Midbrain (tissue), 1 donor: Measurements from ENCODE around the gene RNPS1.
"Not testable (repeated sequence)": the region's sequence is repeated elsewhere in the genome, so short reads cannot be mapped to it uniquely, and the experiment has no call there.

ENCODE experiments used
- DNase-seq: peaks from one replicate; lab custom pipeline; 2025; lab: John Stamatoyannopoulos, UW

RNPS1 gene

DNA sequence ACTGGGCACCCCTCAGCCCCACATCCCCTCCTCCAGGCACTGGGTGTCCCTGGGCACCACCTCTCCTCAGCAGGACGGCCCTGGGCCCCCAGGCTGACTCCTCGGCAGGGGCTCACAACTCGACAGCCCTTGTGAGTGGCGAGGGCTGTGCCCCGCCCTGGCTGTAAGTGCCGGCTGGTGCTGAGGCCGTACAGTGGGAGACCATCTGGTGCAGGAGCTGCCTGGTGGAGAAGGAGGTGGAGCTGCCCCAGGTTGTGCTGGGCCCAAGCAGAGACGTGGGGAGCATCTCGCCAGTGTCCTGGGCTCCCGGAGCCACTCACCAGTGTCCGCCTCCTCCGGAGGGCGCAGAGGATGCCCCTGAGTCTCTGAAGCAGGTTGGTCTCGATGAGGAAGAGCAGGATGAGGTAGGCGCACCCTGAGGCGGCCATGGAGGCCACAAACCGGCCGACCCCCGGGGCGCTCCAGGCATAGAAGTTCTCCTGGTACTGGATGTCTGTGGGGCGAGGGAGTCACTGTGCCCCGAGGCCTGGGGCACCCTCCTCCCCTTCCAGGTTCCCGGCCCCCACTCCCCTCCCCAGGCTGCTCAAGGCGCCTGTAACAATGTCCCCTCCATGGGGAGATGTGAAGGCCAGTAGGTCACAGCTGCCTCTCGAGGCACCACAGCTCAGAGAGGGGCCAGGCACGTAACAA lies 15.1 kb upstream of the RNPS1 start:
- DNase-seq: no peak

DNA sequence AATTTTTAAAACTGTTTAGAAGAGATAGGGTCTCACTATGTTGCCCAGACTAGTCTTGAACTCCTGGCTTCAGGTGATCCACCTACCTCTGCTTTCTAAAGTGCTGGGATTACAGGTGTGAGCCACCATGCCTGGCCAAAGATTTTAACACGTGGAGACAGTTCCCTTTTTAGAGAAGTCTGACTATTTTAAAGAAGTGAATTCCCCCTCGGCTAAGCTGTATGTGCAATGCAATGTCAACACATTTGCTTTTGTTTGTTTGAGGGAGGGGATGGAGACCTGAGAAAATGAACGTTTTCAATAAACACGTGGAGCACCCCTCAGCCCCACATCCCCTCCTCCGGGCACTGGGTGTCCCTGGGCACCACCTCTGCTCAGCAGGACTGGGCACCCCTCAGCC lies 14.3 kb upstream of the RNPS1 start:
- no peak for DNase-seq

DNA sequence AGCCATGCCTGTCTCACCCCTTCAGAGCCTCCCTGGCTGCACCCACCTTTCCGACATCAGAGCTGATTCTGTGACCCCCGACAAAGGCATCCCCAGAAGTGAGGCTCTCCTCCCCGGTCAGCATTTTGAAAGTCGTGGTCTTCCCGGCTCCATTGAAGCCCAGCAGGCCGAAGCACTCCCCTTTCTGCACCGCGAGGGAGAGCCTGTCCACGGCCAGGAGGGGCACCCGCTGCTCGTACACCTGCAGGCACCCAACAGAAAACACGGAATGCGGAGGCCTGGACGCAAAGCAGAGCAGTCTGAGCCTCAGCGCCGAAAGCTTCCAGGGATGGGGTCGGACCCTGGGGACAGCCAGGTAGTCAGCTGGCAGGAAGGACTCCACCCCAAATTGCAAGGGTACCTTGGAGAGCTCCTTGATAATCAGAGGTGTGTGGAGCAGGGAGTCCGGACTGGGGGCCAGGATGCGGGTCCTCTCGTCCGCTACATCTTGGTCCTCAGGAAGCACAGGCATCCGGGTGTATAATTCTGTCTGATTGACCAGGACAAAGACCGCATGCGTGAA lies 13.1 kb upstream of the RNPS1 start:
- no peak for DNase-seq

DNA sequence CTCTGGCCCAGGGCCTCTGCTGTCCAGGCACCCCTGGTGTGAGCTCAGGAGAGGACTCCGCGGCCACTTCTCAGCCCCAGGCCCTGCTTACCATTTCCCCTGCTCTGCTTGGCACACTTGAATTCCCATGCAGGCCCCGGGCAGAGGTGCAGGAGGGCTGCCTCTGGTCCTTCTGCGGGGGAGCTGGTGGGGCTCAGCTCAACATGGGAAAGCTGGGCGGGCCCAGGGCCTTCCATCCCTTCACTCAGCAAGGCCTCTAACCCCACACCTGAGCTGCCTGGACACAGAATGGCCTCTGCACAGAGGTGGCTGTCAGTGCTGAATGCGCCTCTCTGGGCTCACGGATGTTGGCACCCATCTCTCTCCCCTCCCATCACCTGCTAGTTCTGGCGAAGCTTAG lies 12.5 kb upstream of the RNPS1 start:
- DNase-seq: no peak

DNA sequence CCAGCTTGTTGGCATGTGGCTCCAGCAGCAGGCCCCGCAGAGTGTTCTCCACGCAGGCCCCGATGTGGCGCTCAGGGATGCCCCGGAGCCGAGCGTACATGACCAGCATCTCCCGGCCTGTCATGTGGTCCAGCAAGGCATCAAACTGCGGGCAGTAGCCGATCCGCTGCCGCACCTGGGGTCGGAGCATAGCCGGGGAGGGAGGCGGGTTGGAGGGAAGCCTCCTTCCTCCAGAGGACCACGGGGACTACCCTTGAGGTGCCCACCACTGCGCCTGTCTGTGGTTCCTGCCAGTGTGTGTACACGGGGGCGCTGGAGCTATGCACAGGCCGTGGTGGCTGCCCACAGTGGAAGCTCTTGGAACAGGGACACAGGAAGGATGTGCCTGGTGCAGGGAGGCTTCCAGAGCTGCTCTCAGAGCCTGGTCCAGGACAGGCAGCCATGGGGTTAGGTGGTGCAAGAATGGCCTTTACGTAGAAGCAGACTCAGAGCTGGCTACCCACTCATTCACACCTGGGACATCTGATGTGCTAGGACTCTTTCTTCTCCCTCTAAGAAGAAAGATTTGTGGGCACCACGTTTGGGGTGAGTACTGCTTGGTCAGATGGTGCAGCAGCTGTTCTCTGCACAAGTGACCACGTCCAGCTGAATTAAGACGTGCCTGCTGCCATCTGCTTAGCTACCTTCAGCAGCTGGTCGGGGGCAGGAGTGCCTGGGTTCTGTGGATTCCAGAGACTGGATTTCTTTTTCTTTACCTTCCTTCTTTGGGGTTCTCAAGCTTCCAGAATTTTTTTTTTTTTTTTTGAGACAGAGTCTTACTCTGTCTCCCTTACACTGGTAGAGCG lies 11.3 kb upstream of the RNPS1 start:
- DNase-seq: no peak

DNA sequence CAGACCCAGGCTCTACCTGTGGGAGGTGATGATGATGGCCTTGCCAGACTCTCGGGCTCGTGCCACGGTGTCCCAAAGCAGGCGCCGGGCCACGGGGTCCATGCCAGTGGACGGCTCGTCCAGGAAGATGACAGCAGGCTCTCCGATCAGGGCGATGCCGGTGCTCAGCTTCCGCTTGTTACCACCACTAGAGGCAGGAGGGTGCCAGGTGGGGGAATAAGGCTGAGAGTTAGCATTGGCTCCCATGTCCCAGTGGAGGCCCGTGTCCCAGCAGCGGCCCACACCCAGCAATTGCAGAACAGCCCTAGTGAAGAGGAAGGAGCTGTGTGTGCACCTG lies 10.3 kb upstream of the RNPS1 start:
- DNase-seq: no peak

DNA sequence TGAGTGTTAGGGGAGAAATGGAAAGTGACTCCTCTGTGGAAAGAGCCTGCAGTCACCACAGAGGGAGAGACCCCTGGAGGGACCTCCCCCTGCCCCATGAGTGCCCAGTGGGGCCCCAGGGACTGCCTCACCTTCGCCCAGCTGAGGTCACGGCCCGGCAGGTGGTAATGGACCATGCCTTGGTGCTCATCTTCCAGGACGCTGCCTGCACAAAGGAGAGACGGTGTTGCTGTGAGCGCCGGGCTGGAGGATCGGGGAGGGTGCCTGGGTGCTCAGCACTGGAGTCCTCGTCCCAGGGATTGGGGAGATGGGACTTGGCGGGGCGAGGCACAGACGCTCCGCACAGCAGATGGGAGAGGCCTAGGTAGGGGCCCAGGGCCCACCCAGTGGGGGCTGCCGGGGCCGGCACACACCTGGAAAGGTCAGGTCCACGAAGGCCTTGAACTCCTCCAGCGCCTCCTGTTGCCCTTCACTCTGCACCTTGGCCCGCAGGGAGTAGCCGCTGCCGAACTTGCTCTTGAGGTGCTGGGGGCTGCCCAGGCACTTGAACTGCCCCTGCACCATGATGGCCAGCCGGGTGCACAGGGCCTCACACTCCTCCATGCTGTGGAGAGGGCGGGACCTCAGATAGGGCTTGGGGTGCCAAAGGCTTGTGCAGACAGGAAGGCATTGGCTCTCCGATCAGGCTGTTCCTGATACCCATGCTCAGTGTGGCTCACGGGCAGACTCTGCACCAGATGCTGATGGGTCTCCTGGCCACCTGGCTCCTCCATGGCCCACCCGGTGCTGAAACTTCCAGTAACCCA lies 9.7 kb upstream of the RNPS1 start:
- DNase-seq: no peak

DNA sequence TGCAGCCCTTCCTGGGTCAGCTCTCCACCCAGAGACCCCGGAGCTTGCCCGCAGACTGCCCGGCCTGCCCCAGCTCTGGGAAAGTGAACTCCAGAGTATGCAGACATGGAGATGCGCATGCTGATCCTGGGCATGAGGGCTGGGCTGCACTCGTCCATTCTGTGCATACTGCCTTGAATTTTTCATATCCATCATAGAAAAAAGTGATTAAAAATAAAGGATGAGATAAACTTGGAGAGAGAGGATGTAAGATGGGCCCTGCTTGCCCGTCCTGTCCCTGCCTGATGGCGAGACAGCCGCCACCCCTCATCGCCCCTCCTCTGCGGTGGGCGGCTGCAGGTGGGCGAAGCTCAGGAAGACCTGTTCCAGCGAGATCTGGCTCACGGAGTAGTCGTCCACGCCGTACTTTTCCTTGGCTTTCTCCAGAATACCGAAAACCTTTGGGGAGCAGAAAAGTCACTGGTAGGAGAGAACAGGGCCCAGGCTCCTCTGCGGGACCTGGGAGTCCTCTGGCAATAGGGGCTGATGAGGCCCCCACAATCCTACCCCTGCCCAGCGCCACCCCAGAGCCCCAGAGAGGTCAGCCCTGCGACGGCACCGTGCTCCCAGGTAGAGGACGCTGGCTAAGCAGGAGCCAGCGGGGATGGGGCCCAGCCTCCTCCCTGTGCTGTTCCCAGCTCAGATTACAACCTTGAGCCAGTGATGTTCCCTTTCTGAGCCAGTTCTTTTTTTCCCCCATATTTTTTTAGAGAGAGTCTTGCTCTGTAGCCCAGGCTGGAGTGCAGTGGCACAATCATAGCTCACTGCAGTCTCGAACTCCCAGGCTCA lies 8.7 kb upstream of the RNPS1 start:
- no peak for DNase-seq

DNA sequence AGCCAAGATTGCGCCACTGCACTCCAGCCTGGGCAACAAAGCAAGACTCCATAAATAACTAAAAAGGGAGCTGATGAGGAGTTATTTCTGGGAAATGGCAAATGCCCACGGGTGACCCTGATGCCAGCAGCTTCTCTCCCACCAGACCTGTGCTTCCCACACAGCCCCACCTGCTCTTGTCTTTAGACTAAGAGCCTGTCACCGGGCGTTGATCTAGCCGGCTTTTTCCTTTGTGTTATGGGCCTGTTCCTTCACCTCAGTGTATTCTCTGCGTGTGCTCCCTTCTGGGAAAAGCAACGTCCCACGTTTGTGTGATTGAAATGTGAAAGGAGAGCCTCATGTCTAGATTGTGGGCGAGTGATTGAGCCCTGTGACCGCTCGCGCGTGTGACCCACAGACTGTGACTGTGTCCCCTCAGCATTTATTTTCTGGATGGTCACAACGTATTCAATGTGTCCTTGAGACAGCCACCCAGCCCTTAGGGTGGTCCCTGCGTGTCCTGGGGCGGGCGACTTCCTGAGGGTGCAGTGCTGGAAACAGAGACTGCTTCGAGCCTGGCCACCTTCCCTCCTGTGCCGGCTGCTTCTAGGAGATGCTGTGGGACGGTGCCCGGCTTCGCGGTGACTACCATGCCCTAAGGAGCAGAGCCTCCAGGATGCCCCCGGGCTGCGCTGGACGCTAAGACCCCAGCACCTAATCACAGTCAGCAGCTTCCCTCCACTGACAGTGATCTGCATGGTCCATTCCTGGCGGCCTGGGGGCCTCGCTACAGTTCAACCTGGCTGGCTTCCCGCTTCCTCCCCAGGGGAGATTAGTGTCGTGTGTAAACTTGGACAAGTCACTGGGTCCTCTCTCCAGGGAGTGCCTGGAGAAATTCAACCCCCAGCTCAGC lies 7.8 kb upstream of the RNPS1 start:
- peak; percentile 0 for DNase-seq

DNA sequence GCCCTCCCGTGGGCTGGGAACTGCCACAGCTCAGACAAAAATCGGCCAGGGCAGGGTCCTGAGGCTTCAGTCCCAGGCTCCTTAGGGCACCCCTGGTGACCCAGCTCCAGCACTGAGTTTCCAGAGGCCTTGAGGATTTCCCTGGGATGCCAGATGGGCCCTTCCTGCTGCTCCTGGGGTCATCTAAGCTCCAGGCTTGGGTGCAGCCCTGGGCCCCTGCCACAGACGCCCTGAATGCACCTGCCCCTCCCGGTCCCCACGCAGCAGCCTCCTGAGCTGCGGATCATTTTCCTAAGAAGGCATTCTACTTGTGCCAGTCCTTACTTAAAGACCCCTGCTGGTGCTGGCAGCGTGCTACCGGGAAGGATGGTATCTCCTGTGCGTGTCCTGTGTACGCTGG lies 6.0 kb upstream of the RNPS1 start:
- DNase-seq: no peak

DNA sequence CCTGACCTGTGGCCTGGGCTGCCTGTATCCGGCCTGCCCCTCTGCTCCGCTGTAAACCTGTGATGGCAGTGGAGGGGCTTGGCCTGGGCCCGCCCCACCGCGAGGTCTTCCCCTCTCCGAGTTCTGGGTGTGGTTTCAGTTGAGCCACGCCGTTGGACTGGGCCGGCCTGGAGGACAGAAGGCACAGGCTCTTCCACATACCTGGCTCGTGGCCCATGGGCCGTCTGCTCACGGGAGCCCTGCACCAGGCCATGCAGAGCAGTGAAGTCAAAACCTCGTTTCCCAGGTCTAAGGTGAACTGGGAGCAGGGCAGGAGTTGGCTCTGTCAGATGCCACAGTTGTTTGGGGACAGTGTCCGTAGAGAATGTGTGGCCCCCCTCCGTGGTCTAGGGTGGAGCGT lies 5.6 kb upstream of the RNPS1 start:
- DNase-seq: no peak

DNA sequence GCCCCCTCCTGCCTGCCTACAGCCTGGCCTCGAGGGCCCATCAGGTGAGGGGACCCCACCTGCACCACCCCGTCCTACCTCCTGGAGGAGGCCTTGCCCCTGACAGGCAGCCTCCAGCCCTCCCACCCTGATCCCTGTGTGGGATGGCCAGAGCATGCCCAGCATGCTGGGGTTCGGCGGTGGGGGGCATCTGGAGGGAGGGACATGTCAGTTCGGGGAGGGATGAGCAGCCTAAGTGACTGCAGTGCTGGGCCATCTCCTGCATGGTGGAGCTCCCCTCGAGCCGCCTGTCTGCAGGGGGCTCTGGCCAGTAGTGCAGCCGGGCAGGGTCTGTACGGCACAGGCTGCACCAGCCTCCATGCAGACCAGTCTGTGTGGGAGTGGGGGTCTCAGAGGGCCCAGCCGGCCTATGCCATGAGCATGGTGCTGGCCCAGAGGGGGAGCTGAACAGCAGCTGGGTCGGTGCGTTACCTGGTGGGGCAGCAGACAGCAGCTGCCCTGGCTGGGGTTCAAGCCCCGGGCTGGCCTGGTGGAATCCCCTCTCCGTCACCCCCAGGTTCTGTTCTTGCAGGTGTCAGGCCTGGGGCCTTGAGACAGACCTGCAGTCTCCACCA lies 4.0 kb upstream of the RNPS1 start:
- DNase-seq: no peak

DNA sequence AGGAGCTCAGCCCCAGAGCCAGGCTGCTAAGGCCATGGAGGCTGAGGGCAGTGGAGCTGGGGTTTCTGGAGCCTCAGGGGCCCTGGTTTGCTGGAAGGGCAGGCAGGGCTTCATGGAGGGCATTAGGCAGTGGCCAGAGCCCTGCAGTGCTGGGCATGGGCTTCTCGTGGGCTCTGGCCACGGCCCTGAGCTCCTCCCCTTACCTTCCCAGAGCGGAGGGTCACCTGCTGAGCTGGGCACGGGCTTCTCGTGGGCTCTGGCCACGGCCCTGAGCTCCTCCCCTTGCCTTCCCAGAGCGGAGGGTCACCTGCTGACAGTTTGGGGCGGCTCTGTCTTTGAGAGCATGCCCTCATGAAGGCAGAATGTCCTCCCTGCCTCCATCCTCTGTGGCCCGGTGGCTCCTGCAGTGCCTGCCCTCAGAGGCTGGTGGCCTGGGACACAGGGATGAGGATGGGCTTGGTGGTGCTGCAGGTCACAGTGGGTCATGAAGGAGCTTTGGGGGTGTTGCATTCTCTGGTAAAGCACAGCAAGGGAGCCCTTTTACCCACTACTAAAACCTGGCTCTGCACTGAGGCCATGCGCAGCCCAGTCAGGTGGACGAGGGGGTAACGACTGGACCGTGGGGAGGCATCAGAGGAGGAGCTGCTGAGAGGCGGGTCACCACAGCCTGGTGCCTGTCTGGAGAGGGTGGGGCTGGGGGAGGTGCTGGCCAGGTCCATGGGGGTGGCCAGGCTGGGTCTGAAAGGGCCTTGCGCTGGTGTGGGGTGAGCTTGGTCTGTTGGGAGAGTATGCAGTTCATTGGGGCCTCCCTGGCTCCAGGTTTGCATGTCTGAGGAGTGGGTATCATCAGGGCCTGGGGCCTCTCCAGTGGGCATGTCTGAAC lies 2.9 kb upstream of the RNPS1 start:
- no peak for DNase-seq

DNA sequence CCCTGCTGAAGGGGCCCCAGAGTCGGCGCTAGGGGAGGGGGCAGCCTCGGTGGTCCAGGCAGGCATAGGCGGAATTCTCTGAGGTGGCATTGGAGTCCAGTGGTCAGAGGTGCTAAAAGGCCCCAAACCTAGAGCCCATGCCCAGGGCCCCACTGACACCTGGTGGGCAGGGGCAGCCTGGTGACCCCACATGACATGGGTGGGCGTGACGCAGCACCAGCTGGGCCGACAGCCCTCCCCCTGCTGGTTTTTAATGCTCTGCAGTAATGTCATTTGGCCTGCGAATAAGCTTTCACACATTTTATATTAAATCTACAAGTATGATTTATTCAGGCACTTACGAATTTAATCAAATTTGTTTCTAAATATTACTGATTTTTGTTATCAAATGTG lies 2.1 kb upstream of the RNPS1 start:
- no peak for DNase-seq

DNA sequence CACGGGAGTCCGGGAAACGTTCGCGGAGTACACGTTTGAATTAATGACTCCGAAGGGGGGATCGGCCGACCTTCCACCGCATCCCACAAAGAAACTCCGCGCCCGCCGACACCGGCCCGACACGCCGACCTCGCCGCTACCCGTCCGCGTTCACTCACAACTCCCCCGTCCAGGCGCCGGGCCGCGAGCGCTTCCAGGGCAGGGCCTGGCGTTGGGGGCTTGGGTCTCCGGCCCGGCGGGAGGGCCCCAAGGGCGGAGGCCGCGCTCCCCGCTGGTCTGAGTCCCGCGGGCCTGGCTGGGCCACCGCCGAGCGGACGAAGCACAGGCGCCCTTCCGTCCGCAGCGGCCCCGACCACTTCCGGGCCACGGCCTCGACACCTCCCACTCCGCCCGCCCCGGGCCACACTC lies 417 bp downstream of the RNPS1 start:
- DNase-seq: not testable (repeated sequence)

DNA sequence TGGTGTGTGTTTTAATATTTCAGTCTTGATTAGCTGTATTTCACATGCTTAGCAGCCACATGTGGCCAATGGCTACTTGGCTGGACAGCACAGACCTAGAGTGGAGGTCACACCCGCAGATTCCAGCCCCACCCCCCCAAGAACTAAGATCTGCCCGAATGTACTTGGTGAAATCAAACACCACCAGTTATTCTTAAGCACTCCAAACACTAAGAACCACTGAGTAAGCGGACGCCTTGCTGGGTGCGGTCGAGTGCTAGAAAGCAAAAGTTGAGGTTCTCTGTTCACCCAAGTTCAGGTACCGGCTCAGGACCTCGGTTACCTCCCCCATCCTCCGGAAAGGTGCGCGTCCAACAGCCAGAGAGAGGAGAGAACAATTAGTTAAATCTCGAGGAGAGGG lies 1.0 kb downstream of the RNPS1 start:
- not testable (repeated sequence) for DNase-seq

DNA sequence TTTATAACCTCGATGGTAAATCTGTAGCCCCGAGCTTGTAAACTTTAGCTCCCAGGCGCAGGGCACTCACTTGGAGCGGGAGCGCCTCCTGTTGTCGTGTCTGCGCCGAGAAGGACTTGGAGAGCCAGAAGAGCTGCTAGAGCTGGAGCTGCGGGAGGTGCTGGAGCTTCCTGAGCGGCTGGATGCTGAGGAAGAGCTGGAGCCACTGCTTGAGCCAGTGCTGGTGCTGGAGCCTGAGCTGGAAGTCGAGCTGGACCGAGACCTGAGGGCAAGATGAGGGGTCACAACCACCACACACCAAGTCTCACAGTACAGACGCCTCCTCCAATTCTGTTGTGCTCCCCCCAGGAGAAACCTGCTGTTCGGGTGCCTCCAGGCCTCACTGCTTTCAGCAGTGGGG lies 4.9 kb downstream of the RNPS1 start:
- not testable (repeated sequence) for DNase-seq

DNA sequence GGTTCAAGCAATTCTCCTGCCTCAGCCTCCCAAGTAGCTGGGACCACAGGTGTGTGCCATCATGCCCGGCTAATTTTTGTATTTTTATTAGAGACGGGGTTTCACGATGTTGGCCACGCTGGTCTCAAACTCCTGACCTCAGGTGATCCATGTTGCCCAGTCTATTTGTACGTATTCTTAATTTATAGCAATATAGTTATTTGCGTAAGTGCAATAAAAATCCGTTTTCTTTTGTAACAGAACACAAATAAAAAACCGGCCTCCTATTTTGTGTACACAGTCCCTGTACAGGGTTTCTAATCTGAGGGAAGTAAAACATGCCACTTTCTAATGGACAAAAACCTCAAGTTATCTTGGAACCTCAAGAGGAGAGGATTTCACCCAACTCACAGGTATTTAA lies 7.7 kb downstream of the RNPS1 start:
- DNase-seq: no peak

DNA sequence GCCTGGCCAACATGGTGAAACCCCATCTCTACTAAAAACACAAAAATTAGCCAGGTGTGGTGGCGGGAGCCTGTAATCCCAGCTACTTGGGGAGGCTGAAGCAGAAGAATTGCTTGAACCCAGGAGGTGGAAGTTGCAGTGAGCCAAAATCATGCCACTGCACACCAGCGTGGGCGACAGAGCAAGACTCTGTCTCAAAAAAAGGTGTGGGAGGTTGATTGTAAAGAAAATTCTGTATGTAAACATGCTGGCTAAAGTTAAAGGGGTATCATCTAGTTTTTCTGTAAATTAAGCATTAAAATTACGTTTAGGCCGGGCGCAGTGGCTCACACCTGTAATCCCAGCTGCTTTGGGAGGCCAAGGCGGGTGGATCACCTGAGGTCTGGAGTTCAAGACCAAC lies 9.4 kb downstream of the RNPS1 start:
- not testable (repeated sequence) for DNase-seq
